GM12801 (cell line): ENCODE data around the gene HOXD12.

Source experiments
- TF ChIP-seq, protein P1 (sequence below): IDR thresholded peaks from one replicate; pipeline ENCODE4 v1.5.1; 2011; ENCODE audit warnings: control low read depth; ENCODE audit not compliant: insufficient read length; ENCODE audit errors: extremely low read depth

The HOXD12 gene

DNA sequence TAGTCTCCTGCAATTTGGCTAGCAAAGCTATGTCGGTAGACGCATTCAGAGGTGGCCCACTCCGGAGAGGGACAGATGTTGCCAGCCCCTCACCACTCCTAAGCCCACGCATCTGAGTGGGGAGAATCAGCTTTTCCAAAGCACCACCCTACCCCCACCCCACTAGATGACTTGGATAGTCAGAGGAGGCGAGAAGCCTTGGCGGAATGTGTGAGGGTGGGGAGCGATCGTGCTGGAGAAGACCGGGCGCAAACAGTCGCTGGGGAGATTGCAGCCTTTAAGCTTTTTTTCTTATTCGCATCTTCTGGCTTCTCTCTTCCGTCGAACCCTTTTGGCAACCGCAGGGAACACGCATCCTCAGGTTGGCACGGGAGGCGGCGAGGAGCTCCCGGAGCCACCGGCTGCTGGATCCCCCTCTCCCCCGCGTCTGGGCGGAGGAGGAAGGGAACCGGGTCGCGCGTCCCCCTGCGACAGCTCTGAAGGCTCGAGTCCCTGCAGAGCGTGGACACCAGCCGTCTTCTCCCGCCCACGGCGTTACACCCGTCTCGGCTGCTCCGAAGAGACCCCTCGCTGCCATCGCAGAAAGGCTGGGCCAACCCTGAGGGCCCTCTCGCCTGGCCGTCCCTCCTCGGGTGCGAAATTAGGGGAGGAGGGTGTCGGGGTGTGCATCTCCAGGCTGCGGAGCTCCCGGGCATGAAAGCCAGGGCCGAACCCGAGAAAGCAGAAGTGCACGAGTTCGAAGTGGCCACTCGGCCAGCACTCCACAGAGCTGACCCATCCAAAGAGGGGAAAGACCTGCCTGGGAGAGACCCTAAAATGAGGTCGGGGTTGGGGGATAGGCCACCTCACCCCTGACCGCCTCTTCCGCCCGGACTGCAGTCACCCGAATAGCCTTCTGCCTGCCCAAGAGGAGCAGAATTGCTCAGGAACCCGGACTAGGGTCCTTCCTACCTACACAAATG lies 28.0 kb upstream of the HOXD12 start:
- TF ChIP-seq, protein P1, sequence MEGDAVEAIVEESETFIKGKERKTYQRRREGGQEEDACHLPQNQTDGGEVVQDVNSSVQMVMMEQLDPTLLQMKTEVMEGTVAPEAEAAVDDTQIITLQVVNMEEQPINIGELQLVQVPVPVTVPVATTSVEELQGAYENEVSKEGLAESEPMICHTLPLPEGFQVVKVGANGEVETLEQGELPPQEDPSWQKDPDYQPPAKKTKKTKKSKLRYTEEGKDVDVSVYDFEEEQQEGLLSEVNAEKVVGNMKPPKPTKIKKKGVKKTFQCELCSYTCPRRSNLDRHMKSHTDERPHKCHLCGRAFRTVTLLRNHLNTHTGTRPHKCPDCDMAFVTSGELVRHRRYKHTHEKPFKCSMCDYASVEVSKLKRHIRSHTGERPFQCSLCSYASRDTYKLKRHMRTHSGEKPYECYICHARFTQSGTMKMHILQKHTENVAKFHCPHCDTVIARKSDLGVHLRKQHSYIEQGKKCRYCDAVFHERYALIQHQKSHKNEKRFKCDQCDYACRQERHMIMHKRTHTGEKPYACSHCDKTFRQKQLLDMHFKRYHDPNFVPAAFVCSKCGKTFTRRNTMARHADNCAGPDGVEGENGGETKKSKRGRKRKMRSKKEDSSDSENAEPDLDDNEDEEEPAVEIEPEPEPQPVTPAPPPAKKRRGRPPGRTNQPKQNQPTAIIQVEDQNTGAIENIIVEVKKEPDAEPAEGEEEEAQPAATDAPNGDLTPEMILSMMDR, result no peak

DNA sequence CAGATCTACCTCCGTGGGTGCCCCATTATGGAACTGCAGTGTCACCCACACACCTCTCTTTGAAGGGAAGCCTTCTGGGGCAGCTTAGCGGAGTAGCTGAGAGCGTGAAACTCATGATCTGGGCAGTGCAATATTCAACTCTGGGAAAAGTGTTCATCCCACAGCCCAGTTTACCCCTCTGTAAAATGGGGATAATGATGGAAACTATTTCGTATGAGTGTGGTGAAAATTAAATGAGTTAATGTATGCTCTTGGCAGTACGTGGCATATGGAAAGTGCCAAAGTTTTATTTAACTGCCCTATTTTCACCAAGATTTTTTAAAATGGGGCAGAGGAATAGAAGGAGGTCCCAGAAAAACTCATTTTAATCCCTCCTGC lies 27.3 kb upstream of the HOXD12 start:
- TF ChIP-seq, protein P1, result no peak

DNA sequence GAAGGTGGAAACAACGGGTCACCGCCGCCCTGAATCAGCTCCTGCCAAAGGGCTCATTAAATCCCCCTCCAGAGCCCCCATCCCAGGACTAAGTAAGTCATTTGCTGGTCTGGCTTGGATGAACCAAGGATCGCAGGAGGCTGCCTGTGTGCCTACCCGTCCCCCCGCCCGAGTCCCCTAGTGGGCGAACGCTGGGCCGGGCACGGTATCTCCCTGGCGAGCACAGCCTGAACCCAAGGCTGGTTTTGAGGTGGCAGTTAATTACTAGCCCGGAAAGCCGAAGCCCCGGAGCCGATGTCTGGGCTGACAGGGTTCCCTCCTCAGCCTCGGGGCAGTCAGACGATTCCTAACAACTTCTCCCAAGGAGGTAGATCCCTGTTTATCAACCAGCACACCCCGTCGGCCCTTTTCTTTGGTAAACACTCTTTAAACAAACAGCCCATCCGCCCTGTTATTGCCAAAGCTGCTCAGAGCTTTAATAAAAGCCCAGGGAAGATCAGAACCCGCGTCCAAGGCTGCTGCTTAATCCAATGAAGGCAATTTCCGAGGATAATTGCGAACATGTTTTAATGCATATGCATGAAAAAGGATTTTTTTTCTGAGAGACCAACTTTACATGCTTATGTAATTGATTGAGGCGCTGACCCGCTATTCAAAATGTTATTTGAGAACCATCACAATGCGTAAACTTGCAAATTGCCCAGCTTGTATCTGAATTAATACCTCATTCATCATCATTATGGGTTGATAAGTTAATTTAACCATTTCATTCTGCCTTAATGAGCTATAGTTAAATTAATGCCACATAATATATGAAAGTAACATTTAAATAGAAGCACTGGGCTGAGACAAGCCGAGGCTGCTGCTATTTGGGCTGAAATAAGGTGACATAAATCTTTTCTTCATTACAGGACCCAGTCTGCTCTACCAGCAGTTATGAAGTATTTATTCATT lies 26.4 kb upstream of the HOXD12 start:
- TF ChIP-seq, protein P1, result no peak

DNA sequence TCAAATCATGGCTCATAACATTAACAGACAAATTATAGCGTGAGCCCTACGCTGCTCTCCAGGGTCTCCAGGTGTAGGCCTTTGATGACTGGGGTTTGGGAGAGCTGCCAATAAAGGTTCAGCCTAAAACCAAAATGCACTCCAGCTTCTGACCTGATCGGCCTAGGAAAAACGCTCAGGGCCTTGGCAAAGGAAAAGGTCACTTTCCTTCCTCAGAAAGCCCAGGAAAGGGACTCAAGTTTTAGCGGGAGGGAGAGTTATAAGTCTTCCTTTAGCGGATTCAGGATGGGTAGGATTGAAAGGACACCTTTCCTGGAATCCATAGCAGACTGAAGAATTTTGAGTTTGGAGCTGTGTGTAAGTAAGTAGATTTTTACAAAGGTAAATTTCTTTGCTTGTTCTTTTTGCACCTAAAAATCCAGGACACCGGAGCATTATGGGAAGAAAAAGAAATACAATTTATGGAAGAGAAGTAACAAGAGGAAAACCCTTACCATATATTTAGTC lies 24.6 kb upstream of the HOXD12 start:
- TF ChIP-seq, protein P1, result no peak

DNA sequence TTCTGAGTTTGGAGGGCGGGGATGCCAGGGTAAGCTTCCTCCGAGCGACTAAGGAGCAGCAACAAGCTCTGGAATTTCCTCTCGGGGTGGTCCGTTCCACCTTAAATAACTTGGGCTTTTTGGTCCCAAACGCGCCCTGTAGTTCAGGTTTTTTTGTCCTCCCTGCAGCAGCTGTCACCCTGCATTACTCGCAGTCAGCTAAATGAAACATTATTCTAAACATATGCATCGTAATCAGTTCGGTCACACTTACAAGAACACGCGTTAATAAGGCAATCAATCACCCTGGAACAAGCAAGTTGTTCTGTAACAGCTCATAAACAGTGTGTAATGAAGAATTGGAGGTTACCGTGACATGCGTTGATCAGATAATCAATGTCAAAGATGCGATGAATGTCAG lies 24.1 kb upstream of the HOXD12 start:
- TF ChIP-seq, protein P1, result no peak

DNA sequence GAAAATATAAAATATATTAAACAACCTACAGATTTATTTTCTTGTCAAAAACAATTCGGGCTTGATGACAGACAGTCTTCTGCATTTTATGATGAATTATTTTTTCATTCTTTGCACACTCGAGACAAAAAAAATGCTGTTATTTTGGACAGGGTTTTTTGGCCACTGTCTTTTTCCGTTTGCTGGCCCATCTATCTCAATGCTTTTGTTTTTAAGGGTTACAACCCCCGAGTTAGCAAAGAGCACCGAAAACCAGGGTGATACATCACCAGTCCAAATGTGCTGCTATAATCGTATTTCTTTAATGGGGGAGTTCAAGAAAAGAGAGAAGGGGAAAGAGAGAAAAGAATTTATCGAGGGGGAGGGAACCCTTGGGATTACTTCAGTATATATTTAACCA lies 23.5 kb upstream of the HOXD12 start:
- TF ChIP-seq, protein P1, result no peak

DNA sequence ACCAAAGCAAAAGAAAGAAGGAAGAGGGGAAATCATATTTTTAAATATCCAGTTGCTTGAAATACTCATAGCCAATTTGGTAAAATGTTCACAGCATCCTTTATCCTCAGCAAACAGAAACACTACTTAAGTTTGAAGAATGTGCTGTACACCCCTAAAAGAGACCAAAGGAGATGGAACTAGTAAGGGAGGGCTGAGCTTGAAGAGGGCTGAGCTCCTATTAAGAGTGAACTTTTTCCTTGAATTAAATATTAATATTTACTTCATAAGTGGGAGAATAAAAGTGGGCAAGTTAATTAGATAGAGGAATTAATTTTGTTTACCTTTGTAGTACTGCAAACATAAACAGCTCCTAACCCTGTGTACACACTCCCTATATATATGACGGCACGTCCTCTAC lies 22.8 kb upstream of the HOXD12 start:
- TF ChIP-seq, protein P1, result no peak
